ENCODE measurements around the gene LTB4R2. TPM values are rescaled to one million over a fixed set of nuclear protein-coding genes. Genes with fewer than 3 reads are reported as not detected.

LTB4R2 gene
- total RNA-seq, 4 donors from 2014 or later = 7.7 to 37.2 (median 12.2) TPM

DNA sequence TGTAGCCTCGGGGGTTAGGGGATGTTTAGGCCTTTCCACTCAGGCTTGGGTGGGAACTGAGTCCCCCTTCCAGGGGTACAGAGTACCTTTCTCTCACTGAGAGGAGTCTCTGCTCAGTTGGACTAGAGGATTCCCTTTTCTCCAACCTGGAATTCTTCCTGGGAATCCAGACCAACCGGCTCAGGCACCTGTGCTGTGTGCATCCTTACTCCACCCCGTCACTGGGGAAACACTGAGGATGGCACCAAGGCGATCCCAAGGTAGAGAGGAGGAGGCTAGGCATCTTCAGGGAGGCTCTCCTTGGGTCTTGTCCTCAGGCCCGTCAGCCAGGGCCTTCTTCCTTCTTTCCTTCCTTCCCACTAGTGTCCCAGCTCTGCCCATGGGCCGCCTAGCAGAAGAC, 46.1 kb upstream of the LTB4R2 start:
- Histone ChIP-seq H3K4me1 (no peaks in the 10 kb centered on the region), H3K4me3 (no peak overlapping the region), H3K9me3 (no peaks in the 10 kb centered on the region), H3K27me3 (no peaks in the 10 kb centered on the region), H3K27ac (no peak overlapping the region), H3K36me3 (peaks cover 0 to 32% (median 0%) of the 10 kb centered on the region in 3 donors)
- DNase-seq = peak in 1 of 3 donors; percentile 25
- TF ChIP-seq POLR2A (IDR thresholded peaks at IDR 0.05) = no peak
- TF ChIP-seq, protein P1, sequence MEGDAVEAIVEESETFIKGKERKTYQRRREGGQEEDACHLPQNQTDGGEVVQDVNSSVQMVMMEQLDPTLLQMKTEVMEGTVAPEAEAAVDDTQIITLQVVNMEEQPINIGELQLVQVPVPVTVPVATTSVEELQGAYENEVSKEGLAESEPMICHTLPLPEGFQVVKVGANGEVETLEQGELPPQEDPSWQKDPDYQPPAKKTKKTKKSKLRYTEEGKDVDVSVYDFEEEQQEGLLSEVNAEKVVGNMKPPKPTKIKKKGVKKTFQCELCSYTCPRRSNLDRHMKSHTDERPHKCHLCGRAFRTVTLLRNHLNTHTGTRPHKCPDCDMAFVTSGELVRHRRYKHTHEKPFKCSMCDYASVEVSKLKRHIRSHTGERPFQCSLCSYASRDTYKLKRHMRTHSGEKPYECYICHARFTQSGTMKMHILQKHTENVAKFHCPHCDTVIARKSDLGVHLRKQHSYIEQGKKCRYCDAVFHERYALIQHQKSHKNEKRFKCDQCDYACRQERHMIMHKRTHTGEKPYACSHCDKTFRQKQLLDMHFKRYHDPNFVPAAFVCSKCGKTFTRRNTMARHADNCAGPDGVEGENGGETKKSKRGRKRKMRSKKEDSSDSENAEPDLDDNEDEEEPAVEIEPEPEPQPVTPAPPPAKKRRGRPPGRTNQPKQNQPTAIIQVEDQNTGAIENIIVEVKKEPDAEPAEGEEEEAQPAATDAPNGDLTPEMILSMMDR (IDR thresholded peaks at IDR 0.05) = no peak

- H3K4me1 ChIP-seq = no peaks in the 10 kb centered on the region
- no peak for DNase-seq
- H3K9me3 ChIP-seq = no peaks in the 10 kb centered on the region
- H3K27me3 ChIP-seq = no peaks in the 10 kb centered on the region
- TF ChIP-seq, protein P1 (IDR thresholded peaks at IDR 0.05) = no peak
- TF ChIP-seq POLR2A (IDR thresholded peaks at IDR 0.05) = no peak
- peaks cover 0 to 35% (median 0%) of the 10 kb centered on the region in 3 donors for H3K36me3 ChIP-seq
- H3K27ac ChIP-seq = no peak overlapping the region
- no peak overlapping the region for H3K4me3 ChIP-seq
These were observed 45.6 kb upstream of the LTB4R2 start for GRCh38 chr14:24264298-24264697.

DNA sequence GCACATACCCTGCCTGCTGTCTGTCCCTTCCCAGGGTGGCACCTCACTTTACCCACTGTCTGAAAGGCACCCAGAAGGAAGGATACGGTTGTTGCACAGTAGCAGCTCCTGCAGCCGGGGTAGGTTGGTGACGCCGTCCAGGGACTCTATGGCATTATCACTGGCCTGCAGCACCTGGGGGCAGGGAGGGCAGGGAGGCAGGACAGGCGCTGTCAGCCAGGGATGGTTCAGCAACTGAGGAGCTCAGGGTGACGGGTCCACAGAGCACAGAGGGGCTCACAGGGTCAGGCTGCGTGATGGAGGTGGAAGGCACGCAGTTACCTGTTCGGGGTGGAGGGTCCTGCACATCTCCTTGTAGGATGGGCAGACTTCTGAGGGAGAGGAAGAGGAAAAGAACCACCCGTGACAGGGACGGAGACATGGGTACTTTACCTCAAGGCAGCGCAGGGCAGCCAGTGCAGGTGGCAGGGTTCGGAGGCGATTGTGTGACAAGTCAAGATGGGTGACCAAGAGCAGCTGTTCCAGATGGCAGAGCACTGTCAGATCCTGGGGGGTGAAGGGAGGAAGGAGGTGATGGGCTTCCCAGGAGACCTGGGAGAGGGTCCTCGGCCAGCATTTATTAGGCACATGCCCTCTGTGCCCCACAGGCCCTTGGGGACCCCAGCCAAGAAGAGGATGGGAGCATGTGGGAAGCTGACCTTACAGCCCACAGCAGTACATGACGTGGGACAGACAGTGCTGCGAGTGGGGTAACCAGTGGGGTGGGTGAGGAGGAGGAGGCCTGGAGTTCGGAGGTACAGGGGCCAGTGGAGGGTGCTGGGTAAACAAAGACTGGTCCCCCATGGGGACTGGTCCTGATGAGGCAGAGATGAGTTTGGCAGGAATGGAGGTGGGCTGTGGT, 43.3 kb upstream of the LTB4R2 start:
- Histone ChIP-seq H3K27ac (no peak overlapping the region), H3K9me3 (no peaks in the 10 kb centered on the region), H3K27me3 (no peaks in the 10 kb centered on the region), H3K4me3 (no peak overlapping the region), H3K4me1 (peaks cover 0 to 5% (median 2%) of the 10 kb centered on the region in 4 donors), H3K36me3 (peaks cover 0 to 39% (median 0%) of the 10 kb centered on the region in 3 donors)
- no peak for DNase-seq
- TF ChIP-seq, protein P1 (IDR thresholded peaks at IDR 0.05) = no peak
- TF ChIP-seq POLR2A (IDR thresholded peaks at IDR 0.05) = no peak

- no peaks in the 10 kb centered on the region for H3K9me3 ChIP-seq
- DNase-seq = no peak
- no peaks in the 10 kb centered on the region for H3K27me3 ChIP-seq
- TF ChIP-seq, protein P1 (IDR thresholded peaks at IDR 0.05) = no peak
- TF ChIP-seq POLR2A (IDR thresholded peaks at IDR 0.05) = no peak
- peaks cover 0 to 9% (median 5%) of the 10 kb centered on the region in 4 donors for H3K4me1 ChIP-seq
- no peak overlapping the region for H3K4me3 ChIP-seq
- peaks cover 0 to 39% (median 0%) of the 10 kb centered on the region in 3 donors for H3K36me3 ChIP-seq
- no peak overlapping the region for H3K27ac ChIP-seq
These were observed 42.4 kb upstream of the LTB4R2 start for GRCh38 chr14:24267516-24267915.

- Histone ChIP-seq H3K27ac (no peak overlapping the region), H3K9me3 (no peaks in the 10 kb centered on the region), H3K4me3 (no peak overlapping the region), H3K4me1 (peaks cover 0 to 9% (median 5%) of the 10 kb centered on the region in 4 donors), H3K36me3 (peaks cover 0 to 39% (median 0%) of the 10 kb centered on the region in 3 donors), H3K27me3 (no peaks in the 10 kb centered on the region)
- no peak for DNase-seq
- TF ChIP-seq, protein P1 (IDR thresholded peaks at IDR 0.05) = no peak
- TF ChIP-seq POLR2A (IDR thresholded peaks at IDR 0.05) = no peak
These were observed 41.7 kb upstream of the LTB4R2 start for GRCh38 chr14:24268225-24268624.
